Colon (tissue), 2 donors: Measurements from ENCODE around the gene PLA2G5.
"Not testable (repeated sequence)": the region's sequence is repeated elsewhere in the genome, so short reads cannot be mapped to it uniquely, and the experiment has no call there.

Experiments
- FAIRE-seq: peaks from 2 replicates; lab custom pipeline; 2012; peaks lifted over from hg19 to GRCh38; lab: Jason Lieb, UNC
- donor health status: control.
- donor health status: control.

The PLA2G5 gene

DNA sequence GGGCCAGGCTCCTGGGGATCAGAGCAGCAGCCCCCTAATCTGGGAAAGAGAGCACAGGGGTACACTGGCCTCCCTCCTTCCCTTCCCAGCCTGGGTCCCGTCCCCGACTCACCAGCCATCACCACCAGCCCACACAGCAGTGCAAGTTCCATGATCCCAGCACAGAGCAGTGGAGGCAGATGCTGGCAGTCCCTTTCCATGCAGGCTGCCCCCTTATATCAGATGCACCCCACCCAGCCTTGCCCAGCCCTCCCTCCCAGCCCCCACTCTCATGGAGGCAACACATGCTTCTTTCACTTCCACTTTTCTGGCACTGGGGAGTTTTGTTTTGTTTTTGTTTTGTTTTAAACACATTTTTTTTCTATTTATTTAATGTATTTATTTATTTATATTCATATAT lies 49.4 kb downstream of the PLA2G5 start, which contains the start of gene PLA2G2D:
PLA2G2D (minus strand) TSS at position 190 of the 400 bp plus-strand sequence; CDS start at position 152, 38 bp downstream.
- FAIRE-seq, result no peak

GRCh38 chr1:20120796-20121195 lies 50.8 kb downstream of the PLA2G5 start:
- FAIRE-seq, result no peak

DNA sequence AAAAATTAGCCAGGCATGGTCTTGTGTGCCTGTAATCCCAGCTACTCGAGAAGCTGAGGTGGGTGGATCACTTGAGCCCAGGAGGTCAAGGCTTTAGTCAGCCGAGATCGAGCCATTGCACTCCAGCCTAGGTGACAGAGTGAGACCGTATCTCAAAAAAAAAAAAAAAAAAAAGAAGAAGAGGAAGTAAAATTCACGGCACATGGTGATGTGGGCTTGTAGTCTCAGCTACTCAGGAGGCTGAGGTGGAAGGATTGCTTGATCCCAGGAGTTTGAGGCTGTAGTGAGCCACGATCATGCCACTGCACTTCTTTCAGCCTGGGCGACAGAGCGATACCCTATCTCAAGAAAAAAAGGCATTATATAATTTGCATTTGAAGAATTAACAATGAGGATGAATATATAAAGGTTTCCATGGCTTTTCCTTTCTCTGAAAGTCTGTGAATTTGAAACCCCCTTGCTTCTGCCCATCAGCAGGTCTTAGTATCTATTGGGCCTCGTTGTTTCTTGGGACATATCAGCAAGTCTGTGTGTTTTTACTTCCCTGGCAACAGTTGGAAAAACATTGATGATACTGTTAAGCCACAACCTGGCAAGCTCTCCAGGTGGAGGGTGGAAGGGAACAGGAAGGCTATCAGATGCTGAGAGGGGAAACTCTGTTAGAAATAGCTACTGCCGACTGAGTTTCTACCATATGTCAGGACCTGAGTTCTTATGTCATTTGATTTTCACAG lies 53.9 kb downstream of the PLA2G5 start:
- FAIRE-seq, result no peak

- FAIRE-seq, result no peak
These were observed 54.6 kb downstream of the PLA2G5 start for GRCh38 chr1:20124456-20125057.

- FAIRE-seq, result no peak
These were observed 55.1 kb downstream of the PLA2G5 start for GRCh38 chr1:20125100-20125499.

DNA sequence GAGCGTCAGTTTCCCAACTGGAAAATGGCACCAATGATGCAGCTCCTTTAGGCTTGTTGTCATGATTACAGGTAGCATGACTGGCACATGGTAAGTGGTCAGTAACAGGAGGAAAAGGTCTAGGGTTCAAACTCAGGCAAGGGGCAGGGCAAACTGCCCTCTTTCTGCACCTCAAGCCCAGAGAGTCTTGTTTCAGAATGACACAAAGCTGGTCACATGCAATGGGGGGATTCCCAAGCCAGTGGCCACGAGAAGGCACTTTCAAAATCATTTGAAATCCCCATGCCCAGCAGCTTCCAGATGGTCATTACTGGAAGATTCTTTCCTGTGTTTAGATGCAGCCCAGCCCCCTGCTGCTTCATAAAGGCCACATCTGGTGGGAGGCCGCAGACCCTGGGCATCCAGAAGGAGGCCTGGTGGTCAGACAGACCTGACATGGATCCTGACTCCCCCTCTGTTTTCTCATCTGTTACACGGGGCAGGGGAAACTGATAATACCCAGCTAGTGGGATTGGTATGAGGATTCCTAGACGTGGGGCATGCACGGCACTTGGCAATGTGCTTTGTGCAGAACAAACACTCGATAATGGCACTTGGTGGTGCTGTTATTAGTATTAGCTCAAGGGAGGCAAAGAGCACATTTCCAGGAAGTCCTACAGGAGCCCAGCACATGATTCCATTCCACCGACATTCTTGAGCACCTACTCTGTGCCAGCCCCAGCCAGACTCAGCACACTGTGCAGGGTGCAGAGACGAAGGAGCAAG lies 56.2 kb downstream of the PLA2G5 start:
- no peak for FAIRE-seq

- FAIRE-seq, result no peak
These were observed 56.9 kb downstream of the PLA2G5 start for GRCh38 chr1:20126806-20127440.

DNA sequence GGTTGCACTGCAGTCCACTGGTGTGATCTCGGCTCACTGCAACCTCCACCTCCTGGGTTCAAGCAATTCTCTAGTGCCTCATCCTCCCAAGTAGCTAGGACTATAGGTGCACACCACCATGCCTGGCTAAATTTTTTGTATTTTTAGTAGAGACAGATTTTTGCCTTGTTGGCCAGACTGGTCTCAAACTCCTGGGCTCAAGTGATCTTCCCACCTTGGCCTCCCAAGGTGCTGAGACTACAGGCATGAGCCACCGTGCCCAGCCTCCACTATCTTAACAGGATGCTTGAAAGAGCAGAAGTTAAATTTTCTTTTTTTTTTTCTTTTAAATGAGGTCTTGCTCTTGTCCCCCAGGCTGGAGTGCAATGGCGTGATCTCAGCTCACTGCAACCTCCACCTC lies 60.5 kb downstream of the PLA2G5 start:
- FAIRE-seq, result not testable (repeated sequence)

GRCh38 chr1:20134995-20135394 lies 65.0 kb downstream of the PLA2G5 start:
- peak; percentile 14 for FAIRE-seq

GRCh38 chr1:20136249-20136648 lies 66.3 kb downstream of the PLA2G5 start:
- no peak for FAIRE-seq

- FAIRE-seq, result no peak
These were observed 67.1 kb downstream of the PLA2G5 start for GRCh38 chr1:20137055-20137454.

DNA sequence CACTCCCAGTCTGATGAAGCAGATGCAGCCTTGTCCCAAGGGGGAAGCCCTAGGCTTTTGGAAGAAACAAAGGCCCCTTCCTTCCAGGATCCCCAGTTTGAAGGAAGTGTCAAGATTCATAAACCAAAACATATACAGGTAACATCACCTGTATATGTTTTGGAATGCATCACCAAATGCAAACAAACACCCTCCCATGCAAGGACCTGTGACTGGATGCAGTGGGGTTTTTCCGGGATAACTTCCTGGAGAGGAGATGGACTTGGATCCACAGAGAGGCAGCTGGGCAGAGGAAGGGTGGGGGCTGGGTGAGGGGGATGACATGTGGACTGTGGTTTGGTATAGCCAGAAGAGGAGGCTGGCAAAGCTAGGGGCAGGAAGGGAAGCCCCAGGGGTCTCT lies 67.6 kb downstream of the PLA2G5 start:
- FAIRE-seq, result no peak

GRCh38 chr1:20138346-20138745 lies 68.4 kb downstream of the PLA2G5 start:
- FAIRE-seq, result no peak

DNA sequence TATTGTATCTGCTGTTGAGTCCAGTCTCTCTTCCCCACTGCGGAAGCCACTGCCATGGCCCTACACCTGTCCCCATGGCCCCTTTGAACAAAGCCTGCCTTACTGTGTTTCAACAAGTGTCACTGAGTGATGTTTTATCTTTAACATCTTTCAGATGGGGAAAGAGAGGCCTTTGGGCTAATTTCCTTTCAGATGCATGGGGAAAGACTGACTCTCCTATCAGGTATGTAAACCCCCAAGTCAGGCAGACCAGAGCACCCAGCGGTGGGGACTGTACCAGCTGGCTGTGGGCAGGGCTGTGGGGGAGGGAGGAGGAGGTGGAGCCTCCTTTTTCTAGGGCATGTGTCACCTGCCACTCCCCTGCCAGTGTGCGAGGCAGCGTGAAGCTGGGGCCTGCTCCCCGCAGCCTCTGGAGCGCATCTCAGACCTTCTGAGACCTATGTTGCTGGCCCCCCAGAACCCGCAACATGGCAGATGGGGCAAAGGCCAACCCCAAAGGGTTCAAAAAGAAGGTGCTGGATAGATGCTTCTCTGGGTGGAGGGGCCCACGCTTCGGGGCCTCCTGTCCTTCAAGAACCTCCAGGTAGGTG lies 69.1 kb downstream of the PLA2G5 start, which contains the start of gene PLA2G2F:
PLA2G2F (plus strand) TSS at position 363 of the 590 bp plus-strand sequence; CDS start at position 468, 105 bp downstream.
- FAIRE-seq, result no peak

DNA sequence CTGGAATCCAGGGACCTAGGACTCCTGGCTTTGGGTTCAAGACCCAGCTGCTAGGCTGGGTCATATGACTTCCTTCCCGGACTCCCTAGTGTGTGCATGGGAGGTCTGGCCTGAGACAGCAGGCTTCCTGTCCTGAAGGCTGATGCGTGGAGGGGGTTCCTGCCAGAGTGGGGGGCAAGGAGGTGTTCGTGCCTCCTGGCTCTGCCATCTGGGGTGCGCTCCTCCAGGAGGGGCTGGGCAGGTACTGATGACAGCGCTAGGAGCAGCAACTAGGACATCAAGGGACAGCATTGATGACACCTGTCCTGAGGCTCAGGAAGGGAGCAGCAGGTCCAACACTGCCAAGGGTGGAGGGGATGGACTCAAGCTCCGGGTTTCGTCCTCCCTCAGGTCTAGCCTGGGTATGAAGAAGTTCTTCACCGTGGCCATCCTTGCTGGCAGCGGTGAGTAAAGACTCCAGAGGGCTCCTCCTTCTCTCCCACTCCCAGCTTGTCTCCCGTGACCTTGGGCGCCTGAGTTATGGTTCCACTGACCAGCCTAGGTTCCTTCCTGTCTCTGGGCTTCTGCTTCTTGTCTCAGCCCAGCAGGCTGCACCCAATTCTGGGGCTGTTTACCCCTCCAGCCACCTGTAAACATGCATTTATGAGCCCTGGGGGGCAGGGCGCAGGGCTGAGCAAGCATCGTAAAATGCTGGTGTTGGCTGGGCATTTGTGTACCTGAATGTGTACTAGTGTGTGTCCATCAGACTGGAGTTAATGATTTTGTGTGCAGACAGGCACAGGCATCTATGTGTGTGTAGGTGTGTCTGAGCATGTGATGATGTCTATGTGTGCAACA lies 70.0 kb downstream of the PLA2G5 start:
- FAIRE-seq, result no peak

DNA sequence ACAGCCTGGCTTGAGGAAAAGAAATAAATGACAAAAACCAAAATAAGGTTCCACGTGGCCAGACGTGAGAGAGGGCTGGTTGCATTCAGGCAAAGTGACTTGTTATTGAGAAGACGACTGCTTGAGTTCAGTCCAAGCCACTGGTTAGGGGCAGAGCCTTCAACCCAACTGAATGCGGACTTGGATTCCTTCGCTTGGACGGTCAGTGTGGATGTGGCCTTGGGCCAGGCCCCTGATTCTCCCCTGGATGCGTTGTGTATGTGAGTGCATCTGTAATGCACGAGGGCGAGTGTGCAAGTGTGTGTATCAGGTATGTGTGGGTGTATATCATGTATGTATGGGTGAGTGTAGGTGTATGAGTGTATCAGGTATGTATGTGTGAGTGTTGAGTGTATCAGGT lies 71.0 kb downstream of the PLA2G5 start:
- FAIRE-seq, result no peak

GRCh38 chr1:20141466-20141865 lies 71.5 kb downstream of the PLA2G5 start:
- FAIRE-seq, result no peak
